ENCODE measurements around the gene OR4A47.
"Not testable (repeated sequence)": the region's sequence is repeated elsewhere in the genome, so short reads cannot be mapped to it uniquely, and the experiment has no call there.

The OR4A47 gene

GRCh38 chr11:48488493-48488892 lies at the start of gene OR4A47:
Gene OR4A47, plus strand, starts transcription at chr11:48488793. Its CDS starts 0 bp downstream, at chr11:48488793.
- DNase-seq (ENCODE audit: low spot score), result not testable (repeated sequence)

GRCh38 chr11:48455909-48456308 lies 32.7 kb upstream of the OR4A47 start:
- DNase-seq (ENCODE audit: low spot score), result not testable (repeated sequence)

GRCh38 chr11:48473966-48474365 lies 14.6 kb upstream of the OR4A47 start:
- not testable (repeated sequence) for DNase-seq (ENCODE audit: low spot score)

GRCh38 chr11:48474703-48475102 lies 13.9 kb upstream of the OR4A47 start:
- DNase-seq (ENCODE audit: low spot score), result not testable (repeated sequence)

- DNase-seq (ENCODE audit: low spot score), result not testable (repeated sequence)
These were observed 17.6 kb downstream of the OR4A47 start for GRCh38 chr11:48506169-48506568.

GRCh38 chr11:48538991-48539390 lies 50.4 kb downstream of the OR4A47 start:
- no peak for DNase-seq (ENCODE audit: low spot score)
